ENCODE results near the gene NOTCH3. TPM values are rescaled to one million over a fixed set of nuclear protein-coding genes. Genes with fewer than 3 reads are reported as not detected.
A peak's percentile ranks its signal among the peaks of the same experiment; 100 is the strongest.

NOTCH3 gene
- total and polyA plus RNA-seq, 2 donors (not counting 1 experiment from before 2014, with no cell fraction given): 26.4 to 42.6 TPM

DNA sequence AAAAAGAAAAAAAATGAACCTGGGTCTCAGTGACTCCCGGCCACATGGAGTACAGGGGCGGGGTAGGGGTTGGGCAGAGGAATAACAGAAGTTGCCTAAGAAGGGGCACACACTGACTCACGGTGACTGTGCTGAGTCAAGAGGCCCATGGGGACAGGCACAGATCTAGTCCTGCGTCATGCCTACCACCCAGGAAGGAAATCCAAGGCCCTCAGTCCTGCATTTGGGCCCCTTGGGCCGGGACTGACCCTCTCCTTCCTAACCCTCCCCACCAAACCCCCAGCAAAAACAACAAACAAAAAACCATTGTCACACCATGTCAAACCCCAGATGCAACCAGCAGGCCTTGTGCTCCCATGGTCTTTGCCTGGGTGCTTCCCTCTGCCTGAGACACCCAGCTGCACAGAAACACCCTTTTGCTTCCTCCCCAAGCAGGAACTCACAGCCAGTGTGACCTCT is 9.6 kb upstream of the NOTCH3 start:
- Histone ChIP-seq H3K4me3 (replicated peaks in 1 of 4; ENCODE audit: control extremely low read depth in 1 of 4, insufficient read depth in 1 of 4, low read depth in 3 of 4, low read length in 4 of 4) (no peak overlapping the region), H3K9ac (ENCODE audit: insufficient read depth, low read length) (no peak overlapping the region), H3K4me1 (ENCODE audit: control insufficient read depth, extremely low read depth, insufficient read depth, low read length) (peaks cover 6% of the 10 kb centered on the region), H2AFZ (ENCODE audit: low read length) (no peak overlapping the region), H3K4me2 (ENCODE audit: extremely low read depth, insufficient read depth, low read length) (no peak overlapping the region), H3K9me3 (ENCODE audit: control insufficient read depth, insufficient read depth, low read depth, low read length) (no peaks in the 10 kb centered on the region), H3K27me3 (ENCODE audit: control insufficient read depth, insufficient read depth, low read length) (no peaks in the 10 kb centered on the region), H3K36me3 (ENCODE audit: control insufficient read depth, insufficient read depth, low read length) (no peaks in the 10 kb centered on the region), H4K20me1 (ENCODE audit: control insufficient read depth, extremely low read depth, insufficient read depth, low read length) (no peaks in the 10 kb centered on the region), H3K79me2 (ENCODE audit: control insufficient read depth, insufficient read depth, low read length) (no peaks in the 10 kb centered on the region), H3K27ac (ENCODE audit: insufficient read depth, low read length) (peak overlapping the region; percentile 30)
- peak; percentile 51 to 70 for DNase-seq (ENCODE audit: low read depth in 2 of 2)
- TF ChIP-seq, protein P1, sequence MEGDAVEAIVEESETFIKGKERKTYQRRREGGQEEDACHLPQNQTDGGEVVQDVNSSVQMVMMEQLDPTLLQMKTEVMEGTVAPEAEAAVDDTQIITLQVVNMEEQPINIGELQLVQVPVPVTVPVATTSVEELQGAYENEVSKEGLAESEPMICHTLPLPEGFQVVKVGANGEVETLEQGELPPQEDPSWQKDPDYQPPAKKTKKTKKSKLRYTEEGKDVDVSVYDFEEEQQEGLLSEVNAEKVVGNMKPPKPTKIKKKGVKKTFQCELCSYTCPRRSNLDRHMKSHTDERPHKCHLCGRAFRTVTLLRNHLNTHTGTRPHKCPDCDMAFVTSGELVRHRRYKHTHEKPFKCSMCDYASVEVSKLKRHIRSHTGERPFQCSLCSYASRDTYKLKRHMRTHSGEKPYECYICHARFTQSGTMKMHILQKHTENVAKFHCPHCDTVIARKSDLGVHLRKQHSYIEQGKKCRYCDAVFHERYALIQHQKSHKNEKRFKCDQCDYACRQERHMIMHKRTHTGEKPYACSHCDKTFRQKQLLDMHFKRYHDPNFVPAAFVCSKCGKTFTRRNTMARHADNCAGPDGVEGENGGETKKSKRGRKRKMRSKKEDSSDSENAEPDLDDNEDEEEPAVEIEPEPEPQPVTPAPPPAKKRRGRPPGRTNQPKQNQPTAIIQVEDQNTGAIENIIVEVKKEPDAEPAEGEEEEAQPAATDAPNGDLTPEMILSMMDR (conservative IDR thresholded peaks at IDR 0.05 in 1 of 2, IDR thresholded peaks at IDR 0.05 in 1 of 2; ENCODE audit: low read depth in 1 of 2, low read length in 2 of 2): no peak
- no peak for TF ChIP-seq EZH2 (IDR thresholded peaks at IDR 0.05; ENCODE audit: low read length, missing control alignments)

DNA sequence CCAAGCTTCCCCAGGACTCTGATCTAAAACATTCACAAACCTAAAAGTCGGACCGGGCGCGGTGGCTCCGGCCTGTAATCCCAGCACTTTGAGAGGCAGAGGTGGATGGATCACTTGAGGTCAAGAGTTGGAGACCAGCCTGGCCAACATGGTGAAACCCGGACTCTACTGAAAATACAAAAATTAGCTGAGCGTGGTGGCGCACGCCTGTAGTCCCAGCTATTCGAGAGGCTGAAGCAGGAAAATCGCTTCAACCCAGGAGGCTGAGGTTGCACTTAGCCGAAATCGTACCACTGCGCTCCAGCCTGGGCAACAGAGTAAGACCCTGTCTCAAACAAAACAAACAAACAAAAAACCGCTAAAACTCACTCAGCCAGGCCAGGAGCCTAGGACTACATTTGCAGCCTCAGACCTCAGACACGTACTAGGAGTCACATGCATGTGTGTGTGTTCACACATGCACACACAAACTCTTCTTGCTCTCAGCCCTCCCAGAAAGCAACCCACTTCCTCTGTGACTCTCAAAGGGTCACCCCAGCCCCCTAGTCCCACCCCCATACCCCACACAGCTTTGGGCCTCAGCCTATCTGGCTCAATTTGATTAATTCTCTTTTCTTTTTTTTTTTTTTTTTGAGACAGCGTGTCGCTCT is 704 bp upstream of the NOTCH3 start:
- DNase-seq (ENCODE audit: low read depth in 2 of 2): no peak
- Histone ChIP-seq H3K4me1 (ENCODE audit: control insufficient read depth, extremely low read depth, insufficient read depth, low read length) (peaks cover 6% of the 10 kb centered on the region), H4K20me1 (ENCODE audit: control insufficient read depth, extremely low read depth, insufficient read depth, low read length) (no peaks in the 10 kb centered on the region), H3K27me3 (ENCODE audit: control insufficient read depth, insufficient read depth, low read length) (no peaks in the 10 kb centered on the region), H3K9ac (ENCODE audit: insufficient read depth, low read length) (no peak overlapping the region), H3K9me3 (ENCODE audit: control insufficient read depth, insufficient read depth, low read depth, low read length) (no peaks in the 10 kb centered on the region), H3K27ac (ENCODE audit: insufficient read depth, low read length) (no peak overlapping the region), H3K4me2 (ENCODE audit: extremely low read depth, insufficient read depth, low read length) (no peak overlapping the region), H2AFZ (ENCODE audit: low read length) (peak overlapping the region; percentile 44), H3K36me3 (ENCODE audit: control insufficient read depth, insufficient read depth, low read length) (no peaks in the 10 kb centered on the region), H3K79me2 (ENCODE audit: control insufficient read depth, insufficient read depth, low read length) (no peaks in the 10 kb centered on the region), H3K4me3 (replicated peaks in 1 of 4; ENCODE audit: control extremely low read depth in 1 of 4, insufficient read depth in 1 of 4, low read depth in 3 of 4, low read length in 4 of 4) (peak overlapping the region in 1 of 4 experiments; percentile 42)
- TF ChIP-seq EZH2 (IDR thresholded peaks at IDR 0.05; ENCODE audit: low read length, missing control alignments): no peak
- TF ChIP-seq, protein P1 (conservative IDR thresholded peaks at IDR 0.05 in 1 of 2, IDR thresholded peaks at IDR 0.05 in 1 of 2; ENCODE audit: low read depth in 1 of 2, low read length in 2 of 2): no peak

DNA sequence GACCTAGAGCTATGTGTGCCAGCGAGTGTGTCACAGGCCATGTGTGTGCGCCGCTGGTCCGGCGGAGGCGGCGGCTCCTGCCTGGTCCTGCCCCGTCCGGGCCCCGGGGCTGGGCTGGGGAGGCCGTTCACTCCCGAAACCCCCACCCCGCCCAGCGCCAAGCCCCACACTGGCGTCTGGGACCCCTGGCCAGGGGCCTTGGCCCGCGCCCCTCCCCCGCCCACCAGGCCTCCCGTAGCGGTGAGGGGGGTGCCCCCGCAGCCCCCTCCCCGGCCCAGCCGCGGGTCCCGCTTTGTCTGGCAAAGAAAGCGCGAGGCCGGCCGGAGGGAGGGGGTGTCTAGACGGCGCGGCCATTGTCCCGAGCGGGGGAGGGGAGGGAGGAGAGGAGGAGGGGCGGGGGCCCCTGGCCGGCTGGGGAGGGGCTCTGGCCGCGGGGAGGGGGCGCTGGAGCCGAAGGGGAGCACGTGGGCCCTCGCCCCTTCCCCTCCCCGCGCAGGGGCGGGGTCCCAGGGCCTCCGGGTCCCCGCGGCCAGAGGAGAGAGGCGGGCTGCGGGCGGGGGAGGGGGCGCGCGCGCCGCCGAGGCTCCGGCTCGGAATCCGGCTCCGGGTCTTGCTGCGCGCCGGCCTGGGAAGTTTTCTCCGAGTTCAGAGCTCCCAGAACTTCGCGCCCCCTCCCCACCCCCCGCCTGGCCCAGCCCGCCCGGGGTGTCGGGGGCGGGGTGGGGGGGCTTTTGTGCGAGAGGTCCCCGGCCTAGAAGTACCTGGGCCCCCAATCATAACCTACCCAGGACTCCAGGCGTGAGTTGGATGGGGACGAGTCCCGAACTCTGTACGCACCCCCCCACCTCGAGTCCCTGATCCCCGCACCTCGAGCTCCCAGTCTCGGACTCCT is 888 bp downstream of the NOTCH3 start:
- H3K27ac ChIP-seq (ENCODE audit: insufficient read depth, low read length): peak overlapping the region; percentile 27
- H3K27me3 ChIP-seq (ENCODE audit: control insufficient read depth, insufficient read depth, low read length): no peaks in the 10 kb centered on the region
- H4K20me1 ChIP-seq (ENCODE audit: control insufficient read depth, extremely low read depth, insufficient read depth, low read length): no peaks in the 10 kb centered on the region
- H3K36me3 ChIP-seq (ENCODE audit: control insufficient read depth, insufficient read depth, low read length): no peaks in the 10 kb centered on the region
- peak overlapping the region; percentile 53 to 72 (median 56) for H3K4me3 ChIP-seq (replicated peaks in 1 of 4; ENCODE audit: control extremely low read depth in 1 of 4, insufficient read depth in 1 of 4, low read depth in 3 of 4, low read length in 4 of 4)
- no peak overlapping the region for H2AFZ ChIP-seq (ENCODE audit: low read length)
- peak overlapping the region; percentile 82 for H3K9ac ChIP-seq (ENCODE audit: insufficient read depth, low read length)
- TF ChIP-seq, protein P1 (conservative IDR thresholded peaks at IDR 0.05 in 1 of 2, IDR thresholded peaks at IDR 0.05 in 1 of 2; ENCODE audit: low read depth in 1 of 2, low read length in 2 of 2): no peak
- peak; percentile 47 for TF ChIP-seq EZH2 (IDR thresholded peaks at IDR 0.05; ENCODE audit: low read length, missing control alignments)
- peak in 1 of 2 donors; percentile 37 for DNase-seq (ENCODE audit: low read depth in 2 of 2)
- no peaks in the 10 kb centered on the region for H3K79me2 ChIP-seq (ENCODE audit: control insufficient read depth, insufficient read depth, low read length)
- peaks cover 12% of the 10 kb centered on the region for H3K4me1 ChIP-seq (ENCODE audit: control insufficient read depth, extremely low read depth, insufficient read depth, low read length)
- H3K9me3 ChIP-seq (ENCODE audit: control insufficient read depth, insufficient read depth, low read depth, low read length): no peaks in the 10 kb centered on the region
- peak overlapping the region; percentile 90 for H3K4me2 ChIP-seq (ENCODE audit: extremely low read depth, insufficient read depth, low read length)
